Measurements from ENCODE around the gene GALNT11.
"Not testable (repeated sequence)": the region's sequence is repeated elsewhere in the genome, so short reads cannot be mapped to it uniquely, and the experiment has no call there.

Gene GALNT11

DNA sequence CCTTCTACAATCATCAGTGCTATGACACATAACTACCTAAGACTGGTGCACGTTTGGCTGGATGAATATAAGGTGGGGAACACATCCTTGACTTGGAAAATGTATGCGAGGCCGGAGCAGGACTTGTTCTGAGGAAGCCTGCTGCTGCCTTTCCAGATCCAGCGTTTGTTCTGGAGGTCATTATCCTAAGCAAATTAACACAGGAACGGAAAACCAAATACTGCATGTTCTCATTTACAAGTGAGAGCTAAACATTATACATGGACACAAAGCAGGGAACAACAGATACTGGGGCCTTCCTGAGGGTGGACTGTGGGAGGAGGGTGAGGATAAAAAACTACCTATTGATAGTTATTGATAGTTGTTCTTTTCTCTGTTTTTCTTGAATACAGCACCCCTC, 10.8 kb upstream of the GALNT11 start:
- DNase-seq, result no peak
- TF ChIP-seq, protein P1, sequence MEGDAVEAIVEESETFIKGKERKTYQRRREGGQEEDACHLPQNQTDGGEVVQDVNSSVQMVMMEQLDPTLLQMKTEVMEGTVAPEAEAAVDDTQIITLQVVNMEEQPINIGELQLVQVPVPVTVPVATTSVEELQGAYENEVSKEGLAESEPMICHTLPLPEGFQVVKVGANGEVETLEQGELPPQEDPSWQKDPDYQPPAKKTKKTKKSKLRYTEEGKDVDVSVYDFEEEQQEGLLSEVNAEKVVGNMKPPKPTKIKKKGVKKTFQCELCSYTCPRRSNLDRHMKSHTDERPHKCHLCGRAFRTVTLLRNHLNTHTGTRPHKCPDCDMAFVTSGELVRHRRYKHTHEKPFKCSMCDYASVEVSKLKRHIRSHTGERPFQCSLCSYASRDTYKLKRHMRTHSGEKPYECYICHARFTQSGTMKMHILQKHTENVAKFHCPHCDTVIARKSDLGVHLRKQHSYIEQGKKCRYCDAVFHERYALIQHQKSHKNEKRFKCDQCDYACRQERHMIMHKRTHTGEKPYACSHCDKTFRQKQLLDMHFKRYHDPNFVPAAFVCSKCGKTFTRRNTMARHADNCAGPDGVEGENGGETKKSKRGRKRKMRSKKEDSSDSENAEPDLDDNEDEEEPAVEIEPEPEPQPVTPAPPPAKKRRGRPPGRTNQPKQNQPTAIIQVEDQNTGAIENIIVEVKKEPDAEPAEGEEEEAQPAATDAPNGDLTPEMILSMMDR (IDR thresholded peaks at IDR 0.05; ENCODE audit: borderline replicate concordance, extremely low read depth, low read length, poor library complexity, severe bottlenecking), result no peak
- TF ChIP-seq EZH2 (IDR thresholded peaks at IDR 0.05; ENCODE audit: borderline replicate concordance, low read depth, low read length, severe bottlenecking), result no peak
- Histone ChIP-seq H3K36me3 (ENCODE audit: insufficient read depth, low read length) (no peaks in the 10 kb centered on the region), H3K9ac (ENCODE audit: low read depth, low read length) (no peak overlapping the region), H3K4me2 (ENCODE audit: insufficient read depth, low read length) (no peak overlapping the region), H2AFZ (ENCODE audit: low read depth, low read length) (no peak overlapping the region), H3K4me3 (ENCODE audit: low read depth in 1 of 2, low read length in 2 of 2) (no peak overlapping the region), H3K79me2 (ENCODE audit: insufficient read depth, low read length) (no peaks in the 10 kb centered on the region), H3K9me3 (ENCODE audit: insufficient read depth, low read length, severe bottlenecking) (no peaks in the 10 kb centered on the region), H4K20me1 (ENCODE audit: insufficient read depth, low read length) (no peaks in the 10 kb centered on the region), H3K4me1 (ENCODE audit: insufficient read depth, low read length) (no peaks in the 10 kb centered on the region), H3K27ac (ENCODE audit: low read length) (no peak overlapping the region), H3K27me3 (ENCODE audit: insufficient read depth, low read length, poor library complexity) (no peaks in the 10 kb centered on the region)
- ATAC-seq (ENCODE audit: insufficient read depth, low read depth), result no peak

DNA sequence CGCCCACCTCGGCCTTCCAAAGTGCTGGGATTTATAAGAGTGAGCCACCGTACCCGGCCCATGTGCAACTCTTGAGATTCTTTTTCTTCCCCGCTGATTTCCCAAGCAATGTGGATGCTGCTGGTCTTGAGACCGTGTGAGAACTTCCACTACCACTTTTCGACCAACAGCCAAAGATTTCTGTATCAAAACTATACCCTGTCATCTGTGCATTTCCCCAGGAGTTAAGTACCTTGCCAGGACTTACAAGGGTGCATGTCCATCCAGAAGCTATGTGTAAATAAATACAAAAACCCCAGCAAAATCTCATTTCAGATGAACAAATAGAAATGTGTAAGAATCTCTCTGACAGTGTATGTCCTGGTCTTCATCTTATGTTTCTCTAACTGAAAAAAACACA, 9.9 kb upstream of the GALNT11 start:
- TF ChIP-seq, protein P1 (IDR thresholded peaks at IDR 0.05; ENCODE audit: borderline replicate concordance, extremely low read depth, low read length, poor library complexity, severe bottlenecking), result no peak
- TF ChIP-seq EZH2 (IDR thresholded peaks at IDR 0.05; ENCODE audit: borderline replicate concordance, low read depth, low read length, severe bottlenecking), result no peak
- no peaks in the 10 kb centered on the region for H4K20me1 ChIP-seq (ENCODE audit: insufficient read depth, low read length)
- H3K27me3 ChIP-seq (ENCODE audit: insufficient read depth, low read length, poor library complexity), result no peaks in the 10 kb centered on the region
- H3K9me3 ChIP-seq (ENCODE audit: insufficient read depth, low read length, severe bottlenecking), result no peaks in the 10 kb centered on the region
- no peaks in the 10 kb centered on the region for H3K36me3 ChIP-seq (ENCODE audit: insufficient read depth, low read length)
- ATAC-seq (ENCODE audit: insufficient read depth, low read depth) (no peak), DNase-seq (no peak)
- H3K4me3 ChIP-seq (ENCODE audit: low read depth in 1 of 2, low read length in 2 of 2), result no peak overlapping the region
- no peak overlapping the region for H2AFZ ChIP-seq (ENCODE audit: low read depth, low read length)
- H3K4me1 ChIP-seq (ENCODE audit: insufficient read depth, low read length), result no peaks in the 10 kb centered on the region
- no peak overlapping the region for H3K9ac ChIP-seq (ENCODE audit: low read depth, low read length)
- no peaks in the 10 kb centered on the region for H3K79me2 ChIP-seq (ENCODE audit: insufficient read depth, low read length)
- no peak overlapping the region for H3K4me2 ChIP-seq (ENCODE audit: insufficient read depth, low read length)
- H3K27ac ChIP-seq (ENCODE audit: low read length), result no peak overlapping the region

GRCh38 chr7:152016947-152017346, 8.5 kb upstream of the GALNT11 start:
- H3K4me3 ChIP-seq (ENCODE audit: low read depth in 1 of 2, low read length in 2 of 2), result no peak overlapping the region
- H4K20me1 ChIP-seq (ENCODE audit: insufficient read depth, low read length), result no peaks in the 10 kb centered on the region
- TF ChIP-seq, protein P1 (IDR thresholded peaks at IDR 0.05; ENCODE audit: borderline replicate concordance, extremely low read depth, low read length, poor library complexity, severe bottlenecking), result no peak
- no peak for TF ChIP-seq EZH2 (IDR thresholded peaks at IDR 0.05; ENCODE audit: borderline replicate concordance, low read depth, low read length, severe bottlenecking)
- H3K79me2 ChIP-seq (ENCODE audit: insufficient read depth, low read length), result no peaks in the 10 kb centered on the region
- no peak overlapping the region for H3K27ac ChIP-seq (ENCODE audit: low read length)
- no peak overlapping the region for H3K9ac ChIP-seq (ENCODE audit: low read depth, low read length)
- DNase-seq (no peak), ATAC-seq (ENCODE audit: insufficient read depth, low read depth) (no peak)
- no peaks in the 10 kb centered on the region for H3K27me3 ChIP-seq (ENCODE audit: insufficient read depth, low read length, poor library complexity)
- no peaks in the 10 kb centered on the region for H3K4me1 ChIP-seq (ENCODE audit: insufficient read depth, low read length)
- H2AFZ ChIP-seq (ENCODE audit: low read depth, low read length), result no peak overlapping the region
- no peaks in the 10 kb centered on the region for H3K9me3 ChIP-seq (ENCODE audit: insufficient read depth, low read length, severe bottlenecking)
- H3K36me3 ChIP-seq (ENCODE audit: insufficient read depth, low read length), result no peaks in the 10 kb centered on the region
- H3K4me2 ChIP-seq (ENCODE audit: insufficient read depth, low read length), result no peak overlapping the region

- not testable (repeated sequence) for H2AFZ ChIP-seq (ENCODE audit: low read depth, low read length)
Observed at GRCh38 chr7:152017683-152018082, 7.8 kb upstream of the GALNT11 start.

GRCh38 chr7:152021740-152022139, 3.7 kb upstream of the GALNT11 start:
- H3K27me3 ChIP-seq (ENCODE audit: insufficient read depth, low read length, poor library complexity); H3K36me3 ChIP-seq (ENCODE audit: insufficient read depth, low read length); H4K20me1 ChIP-seq (ENCODE audit: insufficient read depth, low read length); H3K9me3 ChIP-seq (ENCODE audit: insufficient read depth, low read length, severe bottlenecking); H3K27ac ChIP-seq (ENCODE audit: low read length); ATAC-seq (ENCODE audit: insufficient read depth, low read depth); H3K79me2 ChIP-seq (ENCODE audit: insufficient read depth, low read length); H3K4me2 ChIP-seq (ENCODE audit: insufficient read depth, low read length); H3K4me1 ChIP-seq (ENCODE audit: insufficient read depth, low read length); H2AFZ ChIP-seq (ENCODE audit: low read depth, low read length); DNase-seq; H3K4me3 ChIP-seq (ENCODE audit: low read depth in 1 of 2, low read length in 2 of 2); H3K9ac ChIP-seq (ENCODE audit: low read depth, low read length): not testable (repeated sequence)

More at GRCh38 chr7:152017683-152018082, 7.8 kb upstream of the GALNT11 start:
- DNase-seq; H3K4me1 ChIP-seq (ENCODE audit: insufficient read depth, low read length); H3K36me3 ChIP-seq (ENCODE audit: insufficient read depth, low read length); H3K9me3 ChIP-seq (ENCODE audit: insufficient read depth, low read length, severe bottlenecking); H3K4me2 ChIP-seq (ENCODE audit: insufficient read depth, low read length); H3K27ac ChIP-seq (ENCODE audit: low read length); H4K20me1 ChIP-seq (ENCODE audit: insufficient read depth, low read length); H3K9ac ChIP-seq (ENCODE audit: low read depth, low read length); ATAC-seq (ENCODE audit: insufficient read depth, low read depth); H3K4me3 ChIP-seq (ENCODE audit: low read depth in 1 of 2, low read length in 2 of 2); H3K27me3 ChIP-seq (ENCODE audit: insufficient read depth, low read length, poor library complexity); H3K79me2 ChIP-seq (ENCODE audit: insufficient read depth, low read length): not testable (repeated sequence)

All from DND-41 (cell line).